OCI-M2 (cell line): ENCODE results near the gene ST7L.

Experiments used
- DNase-seq: peaks from one replicate; lab custom pipeline; 2025; ENCODE audit not compliant: unreplicated experiment; lab: John Stamatoyannopoulos, UW

The ST7L gene

DNA sequence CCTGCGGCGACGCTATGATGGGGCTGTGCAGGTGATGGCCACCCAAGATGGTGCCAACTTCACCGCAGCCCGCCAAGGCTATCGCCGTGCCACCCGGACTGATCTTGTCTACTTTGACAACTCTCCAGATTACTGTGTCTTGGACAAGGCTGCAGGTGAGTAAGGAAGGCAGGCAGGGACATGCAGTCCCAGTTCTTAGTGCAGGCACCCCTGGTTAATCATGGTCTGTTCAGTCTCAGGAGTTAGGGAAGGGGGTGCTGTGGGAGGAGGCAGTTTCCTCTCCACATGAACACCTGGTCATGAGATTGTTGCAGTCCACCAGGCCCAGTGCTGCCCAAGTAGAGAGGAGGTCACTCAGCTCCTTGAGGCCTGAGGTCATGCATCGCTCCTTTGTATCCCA lies 101.7 kb downstream of the ST7L start:
- no peak for DNase-seq

DNA sequence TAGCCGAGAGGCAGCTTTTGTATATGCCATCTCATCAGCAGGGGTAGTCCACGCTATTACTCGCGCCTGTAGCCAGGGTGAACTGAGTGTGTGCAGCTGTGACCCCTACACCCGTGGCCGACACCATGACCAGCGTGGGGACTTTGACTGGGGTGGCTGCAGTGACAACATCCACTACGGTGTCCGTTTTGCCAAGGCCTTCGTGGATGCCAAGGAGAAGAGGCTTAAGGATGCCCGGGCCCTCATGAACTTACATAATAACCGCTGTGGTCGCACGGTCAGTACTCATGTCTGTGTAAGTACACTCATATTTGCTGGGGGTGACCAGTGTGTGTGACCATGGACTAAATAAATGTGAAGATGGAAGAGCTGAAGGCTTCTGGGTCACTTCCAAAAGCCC lies 102.8 kb downstream of the ST7L start:
- DNase-seq = no peak

DNA sequence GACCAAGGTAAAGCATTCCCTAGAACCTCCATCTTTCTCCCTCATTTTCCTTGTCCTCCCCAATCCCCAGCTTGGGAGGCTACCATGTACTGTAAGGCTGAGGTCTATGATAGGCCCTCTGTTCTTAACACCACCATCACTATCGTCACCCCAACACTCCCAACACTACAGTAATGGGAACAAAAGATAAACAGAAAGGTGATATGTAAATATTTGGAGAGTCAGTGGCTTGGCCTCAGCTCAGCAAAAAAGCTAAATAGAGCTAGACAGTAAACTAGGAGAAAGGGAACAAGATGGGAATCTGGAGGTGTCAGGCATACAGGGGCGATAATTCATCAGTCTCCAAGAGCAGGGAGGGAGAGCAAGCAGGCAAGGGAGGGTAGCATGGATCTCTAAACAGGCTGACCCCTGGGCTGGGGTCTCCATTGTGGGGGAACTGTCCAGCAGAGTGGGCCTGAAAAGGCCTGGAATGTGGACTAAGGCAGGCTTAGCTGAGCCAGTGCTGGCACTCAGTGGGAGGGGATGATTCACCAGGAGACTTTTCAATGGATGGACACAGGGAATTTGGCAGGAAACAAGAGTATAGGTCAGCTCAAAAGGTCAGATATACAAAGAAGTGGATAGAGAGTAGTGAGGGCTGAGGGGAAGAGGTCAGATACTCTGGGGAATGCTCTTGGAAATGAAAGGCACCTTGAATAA lies 103.5 kb downstream of the ST7L start:
- no peak for DNase-seq

DNA sequence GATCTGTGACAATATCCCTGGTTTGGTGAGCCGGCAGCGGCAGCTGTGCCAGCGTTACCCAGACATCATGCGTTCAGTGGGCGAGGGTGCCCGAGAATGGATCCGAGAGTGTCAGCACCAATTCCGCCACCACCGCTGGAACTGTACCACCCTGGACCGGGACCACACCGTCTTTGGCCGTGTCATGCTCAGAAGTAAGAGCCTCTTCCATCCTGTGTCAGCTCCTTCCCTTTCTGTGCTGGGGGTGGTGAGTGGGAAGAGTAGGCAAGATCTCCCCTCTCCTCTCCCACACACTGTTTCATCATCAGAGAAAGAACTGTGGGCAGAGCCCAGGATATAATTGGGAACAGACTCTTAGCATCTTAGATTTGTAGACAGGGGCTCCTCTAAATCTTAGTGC lies 104.0 kb downstream of the ST7L start:
- no peak for DNase-seq

DNA sequence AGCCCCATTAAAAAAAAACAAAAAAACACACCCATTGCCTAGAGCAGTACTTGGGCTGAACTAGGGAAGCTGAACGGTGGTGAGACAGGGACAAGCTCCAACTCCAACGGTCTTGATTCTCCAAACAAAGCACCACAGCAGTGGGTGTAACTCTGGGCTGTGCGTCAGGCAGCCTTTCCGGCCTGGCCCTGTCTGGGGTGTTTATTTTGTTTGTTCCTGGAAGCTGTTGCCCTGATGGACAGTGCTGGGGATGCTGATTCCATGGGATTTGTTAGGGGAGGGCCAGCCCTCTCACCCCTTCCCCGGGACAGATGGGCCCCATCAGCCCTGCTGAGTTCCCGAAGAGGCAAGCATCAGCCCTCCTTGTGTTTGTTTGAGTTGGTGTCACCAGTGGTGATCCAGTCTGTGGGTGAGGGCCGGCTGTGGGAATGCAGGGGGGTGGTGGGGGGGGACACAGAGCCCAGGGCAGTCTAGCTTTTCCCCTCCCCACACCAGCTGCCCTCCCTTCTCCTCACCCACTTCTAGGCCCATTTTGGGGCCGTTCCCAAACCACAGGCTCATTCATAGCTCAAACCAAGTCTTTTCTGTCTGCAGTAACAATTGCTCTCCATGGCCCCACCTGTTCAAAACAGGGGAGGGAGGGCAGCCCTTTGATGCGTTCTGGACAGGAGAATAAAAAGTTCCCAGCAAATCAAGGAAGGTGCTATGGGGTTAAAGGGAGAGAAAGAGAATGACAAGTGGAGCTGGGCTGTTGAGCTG lies 105.7 kb downstream of the ST7L start:
- no peak for DNase-seq

DNA sequence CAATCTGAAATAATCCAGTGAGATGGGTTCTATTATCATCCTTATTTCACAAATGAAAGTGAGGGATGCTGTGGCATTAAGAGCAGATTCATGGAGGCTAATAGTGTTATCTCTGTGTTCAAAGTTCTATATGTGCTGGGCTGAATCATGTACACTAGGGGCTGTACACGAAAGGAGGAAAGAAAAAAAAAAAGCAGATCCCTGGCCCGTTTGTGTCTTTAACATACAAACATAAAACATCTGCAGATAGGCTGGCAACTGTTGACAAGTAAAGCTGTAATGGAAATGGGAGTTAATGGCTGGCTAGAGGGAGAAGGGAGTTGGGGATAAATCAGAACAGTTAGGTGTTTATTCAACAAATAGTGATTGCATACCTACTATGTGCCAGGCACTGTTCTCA lies 107.0 kb downstream of the ST7L start:
- DNase-seq = no peak

DNA sequence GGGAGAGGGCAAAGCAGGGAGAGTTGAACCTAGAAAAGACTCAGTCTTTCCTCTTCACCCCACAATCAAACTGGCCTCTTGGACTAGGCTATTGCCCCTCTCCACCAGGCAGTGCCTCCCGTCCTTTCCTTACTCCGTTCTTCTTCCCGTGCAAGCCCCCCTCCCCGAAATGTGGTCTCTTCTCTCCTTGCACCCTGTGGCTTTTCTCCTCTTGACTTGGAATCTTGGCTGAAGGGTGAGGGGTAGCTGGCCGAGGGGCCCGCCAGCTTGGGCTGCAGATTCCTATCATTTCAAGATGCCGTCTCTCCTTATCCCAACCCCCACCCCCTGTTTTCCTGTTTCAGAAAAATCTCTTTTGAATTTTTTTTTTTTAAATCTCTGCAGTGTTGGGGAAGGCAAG lies 108.6 kb downstream of the ST7L start:
- DNase-seq = no peak

DNA sequence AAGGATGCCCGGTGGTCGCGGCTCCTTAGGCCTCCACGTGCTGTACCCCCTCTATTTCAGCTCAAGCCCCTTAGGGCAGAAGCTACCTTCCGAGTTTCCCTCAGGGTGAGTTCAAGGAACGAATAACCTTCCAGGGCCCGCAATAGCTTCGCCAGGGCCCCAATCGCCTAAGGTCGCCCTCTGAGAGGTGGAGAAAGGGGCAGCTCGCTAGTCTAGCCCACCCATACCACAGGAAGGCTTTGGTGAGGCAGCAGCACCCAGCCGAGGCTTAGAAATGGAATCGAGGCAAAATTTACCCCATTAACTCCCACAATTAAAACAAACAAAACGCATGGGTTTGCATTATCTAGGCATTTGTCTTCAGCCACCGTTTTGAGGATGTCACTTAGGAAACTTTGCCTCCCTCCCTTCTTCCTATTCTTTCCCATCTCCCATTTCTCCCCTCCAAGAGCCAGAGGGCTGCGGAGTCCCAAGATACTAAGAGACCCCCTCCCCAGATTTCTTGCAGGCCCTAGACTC lies 109.2 kb downstream of the ST7L start:
- no peak for DNase-seq

DNA sequence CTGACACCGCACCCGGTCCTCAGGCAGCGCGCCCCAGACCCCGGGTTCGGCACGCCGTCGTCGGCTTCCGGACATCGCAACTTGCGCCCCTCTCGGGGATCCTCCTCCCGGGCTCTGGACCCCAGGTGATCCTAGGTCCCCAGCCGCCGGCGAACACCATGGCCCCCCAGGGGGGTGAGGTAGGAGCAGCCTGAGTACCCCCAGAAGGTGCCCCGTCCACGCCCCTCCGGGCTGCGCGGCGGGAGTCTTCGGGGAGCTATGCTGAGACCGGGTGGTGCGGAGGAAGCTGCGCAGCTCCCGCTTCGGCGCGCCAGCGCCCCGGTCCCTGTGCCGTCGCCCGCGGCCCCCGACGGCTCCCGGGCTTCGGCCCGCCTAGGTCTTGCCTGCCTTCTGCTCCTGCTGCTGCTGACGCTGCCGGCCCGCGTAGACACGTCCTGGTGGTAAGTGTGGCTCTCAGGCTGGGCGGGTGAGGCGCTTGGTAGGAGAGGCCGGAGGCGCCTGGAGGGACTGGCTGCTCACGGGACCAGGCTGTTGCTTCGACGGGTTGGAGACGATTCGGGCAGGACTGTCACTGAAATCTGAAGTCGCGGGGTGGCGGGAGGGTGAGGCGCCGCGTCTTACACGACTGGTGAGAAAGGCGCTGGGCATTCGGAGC lies 109.8 kb downstream of the ST7L start:
- no peak for DNase-seq

DNA sequence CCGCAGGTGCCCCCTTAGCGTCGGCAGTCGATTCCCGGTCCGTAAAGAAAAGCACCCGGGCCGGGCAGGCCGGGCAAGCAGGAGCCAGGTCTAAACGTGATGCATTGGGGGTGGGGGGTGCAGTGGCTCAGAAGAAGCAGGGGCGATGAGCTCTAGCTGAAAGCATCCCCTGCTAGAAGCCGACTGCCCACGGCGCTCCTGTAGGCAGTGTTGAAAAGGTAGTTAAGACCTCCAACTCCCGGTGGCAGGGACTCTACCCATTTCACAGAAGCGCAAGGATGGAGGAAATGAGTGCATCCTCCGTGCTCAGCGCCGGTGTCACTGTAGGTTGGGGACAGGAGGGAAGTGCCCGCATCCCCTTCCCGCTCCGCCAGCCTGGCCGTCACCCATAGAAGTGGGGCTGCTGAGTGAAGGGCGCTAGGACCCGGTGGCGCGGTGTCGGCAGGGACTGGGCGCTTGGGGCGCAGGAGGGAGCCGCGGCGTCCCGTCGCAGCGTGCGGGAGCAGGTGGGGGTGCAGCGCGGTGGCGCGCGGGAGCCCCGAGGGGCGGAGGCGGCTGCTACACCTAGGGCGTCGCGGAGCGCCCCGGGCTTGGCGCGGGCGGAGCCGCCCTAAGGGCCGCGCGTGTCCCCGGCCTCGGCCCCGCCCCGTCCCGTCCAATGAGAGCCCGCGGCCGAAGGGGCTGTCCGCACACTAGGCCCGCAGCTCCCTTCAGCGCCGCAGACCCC lies 110.5 kb downstream of the ST7L start, which contains the start of gene WNT2B:
WNT2B (plus strand) TSS at position 688 of the 727 bp plus-strand sequence. CDS start 298 bp downstream, outside the sequence.
- no peak for DNase-seq

DNA sequence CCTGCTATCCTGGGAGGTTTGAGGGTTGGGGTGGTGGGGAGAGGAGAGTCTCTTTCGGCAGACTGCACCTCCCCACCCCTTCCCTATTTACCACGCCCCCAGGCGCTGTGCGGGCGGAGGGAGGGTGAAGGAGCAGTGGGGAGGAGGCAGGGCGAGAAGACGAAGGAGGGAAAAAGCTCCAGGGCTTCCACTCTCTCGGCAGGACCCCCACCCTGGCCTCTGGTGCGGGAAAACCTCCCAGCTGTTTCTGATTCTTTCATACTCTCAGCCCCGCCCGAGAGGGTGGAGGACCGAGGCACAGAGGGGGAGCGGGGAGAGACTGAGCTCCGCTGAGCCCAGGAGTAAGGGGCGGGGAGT lies 111.0 kb downstream of the ST7L start:
- no peak for DNase-seq

DNA sequence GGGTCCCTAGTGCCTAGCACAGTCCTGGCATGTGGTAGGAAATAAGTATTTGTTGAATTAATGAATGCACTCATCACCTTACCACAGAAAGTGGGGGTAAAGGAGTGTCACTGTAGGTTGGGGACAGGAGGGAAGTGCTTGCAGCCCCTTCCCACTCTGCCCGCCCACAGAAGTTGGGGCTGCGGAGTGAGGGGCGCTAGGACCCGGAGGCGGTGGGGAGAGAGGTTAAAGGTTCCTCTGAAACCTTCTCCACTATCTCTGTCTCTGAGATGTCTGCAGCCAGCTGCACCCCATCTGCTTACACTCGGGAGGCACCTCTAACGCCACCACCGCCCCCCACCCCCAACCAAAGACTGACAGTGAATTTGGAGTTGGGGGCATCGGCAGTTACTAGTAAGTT lies 111.6 kb downstream of the ST7L start:
- no peak for DNase-seq

DNA sequence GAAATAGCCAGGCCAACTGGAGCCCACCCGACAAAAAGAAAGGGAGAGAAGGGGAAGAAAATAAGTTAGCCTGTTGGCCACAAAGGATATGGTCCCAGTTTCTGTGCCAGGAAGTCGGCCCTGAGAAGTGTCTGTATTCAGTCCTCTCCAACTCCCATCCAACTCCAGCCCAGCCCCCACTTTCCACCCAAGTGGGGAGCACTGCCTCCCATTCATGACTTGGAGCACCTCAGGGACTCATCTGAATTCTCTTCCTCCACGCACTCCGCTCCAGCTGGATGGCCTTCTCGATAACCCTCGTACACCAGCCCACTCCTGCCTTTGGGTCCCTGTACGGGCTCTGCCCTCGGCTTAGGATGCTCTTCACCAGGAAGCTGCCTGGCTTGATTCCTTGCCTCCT lies 112.2 kb downstream of the ST7L start:
- DNase-seq = no peak

DNA sequence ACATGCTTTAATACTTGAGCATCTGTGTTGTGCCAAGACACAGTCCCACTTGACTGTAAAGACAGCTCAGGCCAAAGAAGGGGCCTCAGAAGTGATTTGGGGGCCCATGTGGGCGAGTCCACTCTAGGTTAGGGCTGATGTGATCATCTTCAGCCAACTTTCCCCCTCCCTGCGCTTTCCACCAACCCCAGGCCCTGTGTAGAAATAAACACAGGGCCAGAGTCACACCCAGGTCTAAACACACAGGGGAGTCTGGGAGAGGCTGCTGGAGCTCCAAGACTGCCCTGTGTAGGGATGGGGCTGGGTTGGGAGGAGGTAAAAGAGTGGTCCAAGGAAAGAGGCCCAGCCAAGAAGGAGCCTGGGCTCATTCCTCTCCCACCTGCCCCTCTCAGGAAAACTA lies 112.6 kb downstream of the ST7L start:
- no peak for DNase-seq

DNA sequence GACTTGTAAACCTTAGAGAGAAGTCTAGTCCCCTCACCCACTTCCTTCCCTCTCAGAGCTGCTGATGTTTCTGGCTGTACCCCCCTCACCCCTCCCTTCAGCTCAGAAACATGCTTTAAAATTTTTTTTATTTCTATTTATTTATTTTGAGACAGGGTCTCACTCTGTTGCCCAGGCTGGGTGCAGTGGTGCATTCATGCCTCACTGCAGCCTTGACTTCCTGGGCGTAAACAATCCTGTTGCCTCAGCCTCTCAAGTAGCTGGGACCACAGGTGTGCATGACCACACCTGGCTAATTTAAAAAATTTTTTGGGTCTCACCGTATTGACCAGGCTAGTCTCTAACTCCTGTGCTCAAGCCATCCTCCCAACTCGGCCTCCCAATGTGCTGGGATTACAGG lies 113.1 kb downstream of the ST7L start:
- no peak for DNase-seq

DNA sequence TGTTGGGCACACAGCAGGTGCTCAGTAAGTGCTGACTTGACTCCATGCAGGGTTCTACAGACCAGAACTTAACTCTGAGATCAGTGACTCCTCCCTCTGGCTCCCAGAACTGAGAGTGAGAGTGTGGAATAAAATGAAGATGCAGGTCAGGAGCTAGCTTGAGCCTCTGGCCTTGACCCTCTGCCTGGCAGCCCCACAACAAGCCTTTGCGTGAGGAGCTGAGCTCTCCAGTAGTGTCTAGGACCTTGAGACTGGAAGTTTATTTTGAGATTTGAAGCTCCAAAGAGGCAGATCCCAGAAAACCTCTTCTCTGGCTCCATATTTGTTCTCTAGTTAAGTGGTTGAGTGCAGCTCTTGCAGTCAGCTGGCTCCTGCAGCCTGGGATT lies 113.5 kb downstream of the ST7L start:
- DNase-seq = no peak

DNA sequence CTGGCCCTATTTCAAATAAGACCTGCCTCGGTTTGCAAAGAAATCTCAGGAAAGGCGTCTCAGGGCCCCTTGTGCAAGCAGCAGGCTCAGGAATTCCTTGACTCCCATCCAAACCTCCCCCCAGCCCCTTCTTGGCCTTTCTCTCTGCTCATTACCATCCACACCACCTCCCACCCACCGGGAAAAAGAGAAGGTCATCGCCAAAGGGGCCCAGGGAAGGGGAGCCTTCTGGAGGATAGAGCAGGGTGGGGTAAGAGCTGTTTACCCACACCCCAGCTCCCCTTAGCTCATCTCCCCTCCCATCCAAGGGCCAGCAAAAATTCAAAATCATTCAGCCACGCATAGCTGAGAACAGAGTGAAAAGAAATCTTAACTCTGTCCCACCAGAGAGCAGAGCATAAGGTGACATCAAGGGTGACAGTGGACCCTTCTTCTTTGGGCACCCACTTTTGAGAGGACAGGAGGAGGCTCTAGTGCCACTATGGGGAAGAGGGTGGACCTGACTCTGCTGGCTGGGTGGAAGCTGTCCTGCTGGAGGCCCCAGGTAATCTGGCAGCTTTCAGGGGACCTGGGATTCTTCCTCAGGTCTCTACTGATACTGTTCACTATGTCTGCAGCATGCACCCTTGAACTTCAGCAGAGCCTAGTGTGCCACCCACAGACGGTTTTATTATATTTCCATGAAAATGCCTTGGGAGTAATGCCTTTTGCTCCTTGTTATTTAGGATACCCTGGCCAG lies 114.1 kb downstream of the ST7L start:
- no peak for DNase-seq

DNA sequence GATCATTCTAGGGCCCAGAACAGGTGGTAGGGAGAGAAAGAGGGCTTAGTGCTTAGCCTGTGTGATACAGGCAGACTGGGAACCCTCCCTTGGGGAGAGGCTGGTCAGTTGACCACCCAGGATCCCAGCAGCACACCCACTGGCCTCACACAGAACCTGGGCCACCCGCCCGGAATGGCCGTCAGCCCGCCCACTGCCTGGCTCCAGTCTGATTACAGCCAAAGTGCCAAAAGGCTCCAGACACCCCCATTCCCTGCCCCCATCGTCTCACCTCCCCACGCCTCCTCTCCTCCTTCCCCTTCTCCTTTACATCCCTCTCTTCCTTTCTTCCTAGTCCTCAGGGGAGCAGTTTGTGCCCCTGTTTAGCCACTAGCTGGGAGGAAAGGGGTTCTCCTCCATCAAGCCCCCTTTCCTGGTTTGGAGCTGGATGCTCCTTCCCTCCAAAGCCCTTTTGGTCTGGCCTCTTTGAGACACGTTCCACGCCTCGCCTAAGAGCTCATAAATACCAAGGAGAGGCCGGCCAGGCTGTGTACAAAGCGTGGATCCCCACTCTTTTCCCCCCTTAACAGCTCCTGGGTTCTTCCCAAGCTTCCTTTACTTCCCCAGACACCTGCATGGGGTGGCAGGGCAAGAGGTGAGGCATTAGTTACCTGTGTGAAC lies 114.8 kb downstream of the ST7L start:
- no peak for DNase-seq

DNA sequence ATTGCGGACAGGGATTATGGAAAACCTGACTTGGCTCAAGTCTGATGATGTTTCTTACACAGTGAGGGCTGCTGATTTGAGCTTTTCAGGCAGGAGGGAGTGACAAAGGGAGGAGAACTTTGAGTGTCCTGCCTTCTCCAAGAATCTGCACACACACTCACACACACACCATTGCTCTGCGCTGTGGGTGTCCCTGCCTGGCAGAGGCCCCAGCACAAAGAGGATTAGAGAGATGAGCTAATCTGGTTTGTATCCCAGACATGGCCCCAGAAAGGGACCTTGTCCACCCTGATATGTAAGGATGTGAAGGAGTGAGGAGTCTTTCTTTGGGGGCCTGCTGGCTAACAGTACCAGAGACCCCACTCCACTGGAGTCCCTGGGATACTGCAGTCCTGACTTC lies 116.1 kb downstream of the ST7L start:
- no peak for DNase-seq
